Activated CD8-positive, alpha-beta memory T cell treated with anti-CD3 and anti-CD28 coated beads, Interleukin-2, amount 50 U/mL, for 48 hours (primary cell): ENCODE measurements around the gene BBS9.
"Not testable (repeated sequence)": the region's sequence is repeated elsewhere in the genome, so short reads cannot be mapped to it uniquely, and the experiment has no call there.

Experiments
- DNase-seq: peaks from one replicate; pipeline ENCODE4 v3.0.0-alpha.2; 2020

The BBS9 gene

GRCh38 chr7:33200282-33200681 lies 70.9 kb downstream of the BBS9 start:
- DNase-seq: no peak

GRCh38 chr7:33201821-33202220 lies 72.5 kb downstream of the BBS9 start:
- DNase-seq: no peak

- DNase-seq: no peak
Observed at GRCh38 chr7:33210958-33211357, 81.6 kb downstream of the BBS9 start.

- DNase-seq: no peak
Observed at GRCh38 chr7:33212144-33212543, 82.8 kb downstream of the BBS9 start.

- DNase-seq: no peak
Observed at GRCh38 chr7:33215992-33216391, 86.6 kb downstream of the BBS9 start.

GRCh38 chr7:33217595-33217994 lies 88.2 kb downstream of the BBS9 start:
- no peak for DNase-seq

GRCh38 chr7:33218841-33219535 lies 89.6 kb downstream of the BBS9 start:
- DNase-seq: not testable (repeated sequence)

GRCh38 chr7:33220231-33220630 lies 90.9 kb downstream of the BBS9 start:
- DNase-seq: no peak

GRCh38 chr7:33221390-33221789 lies 92.0 kb downstream of the BBS9 start:
- no peak for DNase-seq

- DNase-seq: no peak
Observed at GRCh38 chr7:33232632-33233145, 103.3 kb downstream of the BBS9 start.

GRCh38 chr7:33233659-33234058 lies 104.3 kb downstream of the BBS9 start:
- DNase-seq: no peak

GRCh38 chr7:33237036-33237435 lies 107.7 kb downstream of the BBS9 start:
- DNase-seq: no peak

GRCh38 chr7:33243319-33243881 lies 114.0 kb downstream of the BBS9 start:
- no peak for DNase-seq

GRCh38 chr7:33248671-33249070 lies 119.3 kb downstream of the BBS9 start:
- DNase-seq: no peak

GRCh38 chr7:33250421-33250871 lies 121.1 kb downstream of the BBS9 start:
- no peak for DNase-seq

- no peak for DNase-seq
Observed at GRCh38 chr7:33251301-33251700, 121.9 kb downstream of the BBS9 start.

GRCh38 chr7:33258491-33258951 lies 129.2 kb downstream of the BBS9 start:
- DNase-seq: no peak

- DNase-seq: no peak
Observed at GRCh38 chr7:33261585-33261984, 132.2 kb downstream of the BBS9 start.

- no peak for DNase-seq
Observed at GRCh38 chr7:33262476-33262875, 133.1 kb downstream of the BBS9 start.

- not testable (repeated sequence) for DNase-seq
Observed at GRCh38 chr7:33271839-33272371, 142.5 kb downstream of the BBS9 start.

- no peak for DNase-seq
Observed at GRCh38 chr7:33273356-33273755, 144.0 kb downstream of the BBS9 start.

GRCh38 chr7:33276325-33276724 lies 147.0 kb downstream of the BBS9 start:
- no peak for DNase-seq

- no peak for DNase-seq
Observed at GRCh38 chr7:33276729-33277128, 147.4 kb downstream of the BBS9 start.

GRCh38 chr7:33278095-33278494 lies 148.7 kb downstream of the BBS9 start:
- no peak for DNase-seq
